ENCODE data around the gene GRK4.

GRK4 gene

GRCh38 chr4:3074846-3075651 is 111.7 kb downstream of the GRK4 start:
- DNase-seq, result peak; percentile 62

- no peak for DNase-seq
Measured at GRCh38 chr4:3075652-3075981, 112.2 kb downstream of the GRK4 start.

GRCh38 chr4:3077796-3078195 is 114.4 kb downstream of the GRK4 start:
- peak; percentile 24 for DNase-seq

GRCh38 chr4:3079694-3080123 is 116.3 kb downstream of the GRK4 start:
- DNase-seq, result peak; percentile 33

DNA sequence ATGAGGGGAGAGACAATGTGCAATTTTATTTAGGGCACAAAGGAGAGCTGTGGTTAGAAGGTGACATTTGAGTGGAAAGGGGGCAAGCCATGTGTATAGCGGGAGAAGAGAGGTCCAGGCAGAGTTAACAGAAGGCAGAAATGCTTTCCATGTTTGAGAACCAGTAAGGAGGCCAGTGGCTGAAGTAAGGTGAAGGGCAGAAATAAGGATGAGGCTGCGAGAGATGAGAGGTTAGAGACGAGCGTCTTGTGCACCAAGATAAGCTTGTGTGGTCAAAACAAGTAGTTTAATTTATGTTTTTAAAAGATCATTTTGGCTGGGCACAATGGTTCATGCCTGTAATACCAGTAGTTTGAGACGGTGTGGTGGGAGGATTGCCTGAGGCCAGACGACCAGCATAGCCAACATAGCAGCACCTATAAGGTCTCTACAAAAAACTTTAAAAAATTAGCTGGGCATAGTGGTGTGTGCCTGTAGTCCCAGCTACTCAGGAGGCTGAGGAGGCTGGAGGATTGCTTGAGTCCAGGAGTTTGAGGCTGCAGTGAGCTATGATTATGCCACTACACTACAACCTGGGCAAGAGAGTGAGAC is 119.6 kb downstream of the GRK4 start:
- no peak for DNase-seq

GRCh38 chr4:3083732-3084131 is 120.4 kb downstream of the GRK4 start:
- no peak for DNase-seq

DNA sequence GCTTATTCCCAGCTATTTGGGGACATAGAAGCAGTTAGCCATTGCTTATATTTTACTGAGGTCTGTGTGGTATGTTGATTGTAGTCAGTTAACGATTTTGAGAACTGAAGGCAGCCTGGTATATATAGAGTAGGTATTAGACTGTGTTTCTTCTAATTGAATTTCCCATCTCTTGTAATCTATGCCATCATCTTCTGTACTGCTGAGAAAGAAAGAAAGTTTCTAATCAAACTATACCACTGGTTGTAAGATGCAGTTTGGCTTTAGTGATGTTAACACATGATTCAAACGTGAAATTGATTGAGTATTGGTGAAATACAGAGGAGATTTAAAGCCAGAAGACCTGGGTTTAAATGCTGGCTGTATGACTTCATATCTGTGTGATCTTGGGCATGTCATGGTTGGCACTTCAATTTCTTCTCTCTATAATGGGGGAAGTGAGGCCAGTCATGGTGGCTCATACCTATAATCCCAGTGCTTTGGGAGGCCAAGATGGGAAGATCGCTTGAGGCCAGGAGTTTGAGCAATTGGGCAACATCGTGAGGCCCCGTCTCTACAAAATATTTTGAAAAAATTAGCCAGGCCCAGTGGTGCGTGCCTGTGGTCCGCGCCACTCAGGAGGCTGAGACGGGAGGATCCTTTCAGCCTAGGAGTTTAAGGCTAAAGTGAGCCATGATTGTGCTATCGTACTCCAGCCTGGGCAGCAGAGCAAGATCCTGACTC is 122.7 kb downstream of the GRK4 start:
- DNase-seq, result no peak

GRCh38 chr4:3087115-3087797 is 123.9 kb downstream of the GRK4 start:
- no peak for DNase-seq
